GM23338 (cell line): ENCODE data around the gene USH2A. TPM values are rescaled to one million over a fixed set of nuclear protein-coding genes. Genes with fewer than 3 reads are reported as not detected.

ENCODE experiments used
- ATAC-seq: fragments of 200-7000 bp; cut with Tn5 transposase; 3 replicates; pipeline ENCODE4 v1.9.1; 2020
- DNase-seq: peaks from one replicate; pipeline ENCODE4 v3.0.0-alpha.2; 2015; ENCODE audit warnings: low spot score
- H2AFZ ChIP-seq: fragments of 200-600 bp; sonication (generic); 2 replicates; pipeline ENCODE4 v1.8.0; 2016; ENCODE audit warnings: antibody characterized with exemption, mild to moderate bottlenecking, moderate library complexity
- H3F3A ChIP-seq: fragments of 200-600 bp; sonication (generic); replicated peaks from 2 replicates; pipeline ENCODE4 v1.8.0; 2017; ENCODE audit warnings: antibody characterized with exemption, mixed run types, low read depth
- H3K27ac ChIP-seq: fragments of 200-600 bp; sonication (generic); 2 replicates; pipeline ENCODE4 v1.6.1; 2016; ENCODE audit warnings: low read depth
- H3K27me3 ChIP-seq: fragments of 200-600 bp; sonication (generic); 2 replicates; pipeline ENCODE4 v1.8.0; 2016; ENCODE audit warnings: mild to moderate bottlenecking, mixed run types, moderate library complexity; ENCODE audit not compliant: insufficient read depth
- H3K36me3 ChIP-seq: fragments of 200-600 bp; sonication (generic); 2 replicates; pipeline ENCODE4 v1.8.0; 2016; ENCODE audit warnings: mild to moderate bottlenecking; ENCODE audit not compliant: insufficient read depth
- H3K4me1 ChIP-seq: fragments of 200-600 bp; sonication (generic); 2 replicates; pipeline ENCODE4 v1.8.0; 2016; ENCODE audit warnings: mild to moderate bottlenecking, moderate library complexity; ENCODE audit not compliant: insufficient read depth
- H3K4me2 ChIP-seq: fragments of 200-600 bp; sonication (generic); 2 replicates; pipeline ENCODE4 v1.7.1; 2017; ENCODE audit warnings: mixed run types
- H3K4me3 ChIP-seq: fragments of 200-600 bp; sonication (generic); 2 replicates; pipeline ENCODE4 v1.6.1; 2016; ENCODE audit warnings: mixed run types
- H3K79me2 ChIP-seq: fragments of 200-600 bp; sonication (generic); replicated peaks from 2 replicates; pipeline ENCODE4 v1.8.0; 2017; ENCODE audit warnings: mild to moderate bottlenecking; ENCODE audit not compliant: insufficient read depth
- H3K9me2 ChIP-seq: fragments of 200-600 bp; sonication (generic); 2 replicates; pipeline ENCODE4 v1.8.0; 2017; ENCODE audit not compliant: insufficient read depth
- H4K20me1 ChIP-seq: fragments of 200-600 bp; sonication (generic); replicated peaks from 2 replicates; pipeline ENCODE4 v1.8.0; 2017; ENCODE audit warnings: mild to moderate bottlenecking; ENCODE audit not compliant: insufficient read depth
- H3K27ac Mint-ChIP-seq: 2 replicates; pipeline ENCODE4 v1.8.0; 2020; ENCODE audit warnings: inconsistent platforms, mild to moderate bottlenecking, moderate library complexity, mixed read lengths
- H3K27me3 Mint-ChIP-seq: 3 replicates; pipeline ENCODE4 v1.8.0; 2022; ENCODE audit warnings: low read depth, mild to moderate bottlenecking, moderate library complexity, mixed read lengths, inconsistent platforms; ENCODE audit not compliant: insufficient read depth, poor library complexity
- H3K36me3 Mint-ChIP-seq: 3 replicates; pipeline ENCODE4 v1.8.0; 2021; ENCODE audit warnings: low read depth, mild to moderate bottlenecking, inconsistent platforms, moderate library complexity, mixed read lengths
- H3K4me1 Mint-ChIP-seq: 3 replicates; pipeline ENCODE4 v1.8.0; 2020; ENCODE audit warnings: mild to moderate bottlenecking, inconsistent platforms, mixed read lengths
- H3K4me3 Mint-ChIP-seq: 3 replicates; pipeline ENCODE4 v1.8.0; 2021; ENCODE audit warnings: moderate library complexity, mild to moderate bottlenecking, inconsistent platforms, mixed read lengths
- H3K9me3 Mint-ChIP-seq: 3 replicates; pipeline ENCODE4 v1.8.0; 2020; ENCODE audit warnings: moderate library complexity, mild to moderate bottlenecking, inconsistent platforms, mixed read lengths
- CREB1 ChIP-seq: fragments of 250-450 bp; sonication (Bioruptor Pico); IDR thresholded peaks from 2 replicates; pipeline ENCODE4 v1.5.0; 2020; ENCODE audit warnings: low read depth, mild to moderate bottlenecking, moderate library complexity
- EZH2 ChIP-seq: fragments of 200-600 bp; sonication (generic); IDR thresholded peaks from one replicate; pipeline ENCODE4 v1.8.0; 2017; ENCODE audit warnings: antibody characterized with exemption, mild to moderate bottlenecking, low read depth; ENCODE audit not compliant: unreplicated experiment
- EZH2phosphoT487 ChIP-seq: fragments of 200-600 bp; sonication (generic); IDR thresholded peaks from one replicate; pipeline ENCODE4 v1.8.1; 2018; ENCODE audit warnings: antibody characterized with exemption; ENCODE audit not compliant: unreplicated experiment
- JUNB ChIP-seq: IDR thresholded peaks from one replicate; pipeline ENCODE4 v1.6.1; 2016; ENCODE audit warnings: antibody characterized with exemption; ENCODE audit not compliant: unreplicated experiment
- NANOG ChIP-seq: IDR thresholded peaks from 2 replicates; pipeline ENCODE4 v1.6.1; 2016; ENCODE audit warnings: antibody characterized with exemption, borderline replicate concordance
- POLR2AphosphoS5 ChIP-seq: IDR thresholded peaks from 2 replicates; pipeline ENCODE4 v1.6.1; 2016; ENCODE audit warnings: antibody characterized with exemption, low read depth
- STAT1 ChIP-seq: IDR thresholded peaks from one replicate; pipeline ENCODE4 v1.6.1; 2016; ENCODE audit warnings: antibody characterized with exemption; ENCODE audit not compliant: unreplicated experiment
- ZNF114 ChIP-seq: fragments of 250-450 bp; sonication (Bioruptor Pico); IDR thresholded peaks from 2 replicates; pipeline ENCODE4 v1.5.0; 2020; ENCODE audit warnings: mild to moderate bottlenecking, moderate library complexity
- ZNF331 ChIP-seq: fragments of 250-450 bp; sonication (Bioruptor Pico); IDR thresholded peaks from 2 replicates; pipeline ENCODE4 v1.5.0; 2020; ENCODE audit warnings: low read depth, mild to moderate bottlenecking, moderate library complexity
- polyA plus RNA-seq: library from polyadenylated mRNA; unstranded; fragments of >200 nt; fragmentation: Nextera tagmentation; extraction: Ambion mirVana; gene quantifications from 2 replicates; pipeline ENCODE4 v1.2.1, GENCODE V29; 2016
- total RNA-seq: library from RNA; depleted of rRNA; stranded (reverse); fragments of >200 nt; shearing (Covaris generic); gene quantifications from 2 replicates; pipeline ENCODE4 v1.2.3, GENCODE V29; 2014
- TF ChIP-seq, protein P1 (sequence below), 2 experiments: fragments of 200-600 bp in 1 of 2; sonication (generic) in 1 of 2; conservative IDR thresholded peaks; 2 replicates each; pipeline versions ENCODE4 v1.5.1 to v1.6.1; 2016 to 2017; ENCODE audit warnings: antibody characterized with exemption in 2 of 2, low read depth in 2 of 2, mild to moderate bottlenecking in 2 of 2, moderate library complexity in 1 of 2
- TF ChIP-seq, protein P2 (sequence below): IDR thresholded peaks from one replicate; pipeline ENCODE4 v1.6.1; 2018; ENCODE audit warnings: antibody characterized with exemption; ENCODE audit not compliant: unreplicated experiment
- TF ChIP-seq, protein P3 (sequence below): IDR thresholded peaks from 2 replicates; pipeline ENCODE4 v1.6.1; 2016; ENCODE audit warnings: antibody characterized with exemption
- TF ChIP-seq, protein P4 (sequence below): fragments of 250-450 bp; sonication (Bioruptor Pico); IDR thresholded peaks from 2 replicates; pipeline ENCODE4 v1.5.0; 2020; ENCODE audit warnings: mild to moderate bottlenecking, moderate library complexity

USH2A gene
- total and polyA plus RNA-seq, 2 experiments from 2014 or later = 0.03 TPM

DNA sequence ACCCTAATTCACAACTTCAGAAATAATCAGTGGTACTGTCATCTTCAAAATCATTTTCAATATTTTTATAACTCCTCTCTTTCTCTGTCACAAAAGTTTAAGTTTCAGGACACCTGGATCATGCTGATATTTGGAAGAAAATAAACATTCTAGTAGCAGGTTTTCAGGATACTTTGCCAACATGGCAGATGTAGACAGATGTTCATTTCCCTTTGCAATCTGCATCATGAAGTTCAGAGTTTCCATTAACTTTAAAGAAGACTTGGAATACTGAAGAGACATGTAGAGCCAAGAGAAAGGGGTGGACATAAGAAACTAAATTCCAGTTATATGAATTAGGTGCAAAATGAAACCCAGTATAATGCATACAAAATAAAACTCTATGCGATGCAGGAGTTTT, 218.1 kb downstream of the USH2A start:
- DNase-seq (no peak), ATAC-seq (no peak)
- Histone ChIP-seq H3K27ac (no peak overlapping the region), H3F3A (no peaks in the 10 kb centered on the region), H3K27me3 (no peaks in the 10 kb centered on the region), H3K4me1 (no peaks in the 10 kb centered on the region), H3K9me2 (no peaks in the 10 kb centered on the region), H3K4me3 (no peak overlapping the region), H3K36me3 (no peaks in the 10 kb centered on the region), H4K20me1 (no peaks in the 10 kb centered on the region), H2AFZ (no peak overlapping the region), H3K4me2 (no peak overlapping the region), H3K79me2 (no peaks in the 10 kb centered on the region)
- Mint-ChIP-seq H3K4me3 (no peak overlapping the region), H3K27ac (no peak overlapping the region), H3K9me3 (no peaks in the 10 kb centered on the region), H3K36me3 (no peaks in the 10 kb centered on the region), H3K4me1 (peaks cover 6% of the 10 kb centered on the region; the same call in 1 of the 3 replicates), H3K27me3 (peaks cover 2% of the 10 kb centered on the region)
- TF ChIP-seq ZNF114 (CRISPR knock-in tag) (no peak), EZH2 (no peak), EZH2phosphoT487 (no peak), STAT1 (no peak), ZNF331 (no peak), POLR2AphosphoS5 (no peak), NANOG (no peak), CREB1 (CRISPR knock-in tag) (no peak), JUNB (no peak)
- TF ChIP-seq, protein P1, sequence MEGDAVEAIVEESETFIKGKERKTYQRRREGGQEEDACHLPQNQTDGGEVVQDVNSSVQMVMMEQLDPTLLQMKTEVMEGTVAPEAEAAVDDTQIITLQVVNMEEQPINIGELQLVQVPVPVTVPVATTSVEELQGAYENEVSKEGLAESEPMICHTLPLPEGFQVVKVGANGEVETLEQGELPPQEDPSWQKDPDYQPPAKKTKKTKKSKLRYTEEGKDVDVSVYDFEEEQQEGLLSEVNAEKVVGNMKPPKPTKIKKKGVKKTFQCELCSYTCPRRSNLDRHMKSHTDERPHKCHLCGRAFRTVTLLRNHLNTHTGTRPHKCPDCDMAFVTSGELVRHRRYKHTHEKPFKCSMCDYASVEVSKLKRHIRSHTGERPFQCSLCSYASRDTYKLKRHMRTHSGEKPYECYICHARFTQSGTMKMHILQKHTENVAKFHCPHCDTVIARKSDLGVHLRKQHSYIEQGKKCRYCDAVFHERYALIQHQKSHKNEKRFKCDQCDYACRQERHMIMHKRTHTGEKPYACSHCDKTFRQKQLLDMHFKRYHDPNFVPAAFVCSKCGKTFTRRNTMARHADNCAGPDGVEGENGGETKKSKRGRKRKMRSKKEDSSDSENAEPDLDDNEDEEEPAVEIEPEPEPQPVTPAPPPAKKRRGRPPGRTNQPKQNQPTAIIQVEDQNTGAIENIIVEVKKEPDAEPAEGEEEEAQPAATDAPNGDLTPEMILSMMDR (conservative IDR thresholded peaks at IDR 0.05; ENCODE audit: low read depth in 2 of 2) = no peak
- TF ChIP-seq, protein P2, sequence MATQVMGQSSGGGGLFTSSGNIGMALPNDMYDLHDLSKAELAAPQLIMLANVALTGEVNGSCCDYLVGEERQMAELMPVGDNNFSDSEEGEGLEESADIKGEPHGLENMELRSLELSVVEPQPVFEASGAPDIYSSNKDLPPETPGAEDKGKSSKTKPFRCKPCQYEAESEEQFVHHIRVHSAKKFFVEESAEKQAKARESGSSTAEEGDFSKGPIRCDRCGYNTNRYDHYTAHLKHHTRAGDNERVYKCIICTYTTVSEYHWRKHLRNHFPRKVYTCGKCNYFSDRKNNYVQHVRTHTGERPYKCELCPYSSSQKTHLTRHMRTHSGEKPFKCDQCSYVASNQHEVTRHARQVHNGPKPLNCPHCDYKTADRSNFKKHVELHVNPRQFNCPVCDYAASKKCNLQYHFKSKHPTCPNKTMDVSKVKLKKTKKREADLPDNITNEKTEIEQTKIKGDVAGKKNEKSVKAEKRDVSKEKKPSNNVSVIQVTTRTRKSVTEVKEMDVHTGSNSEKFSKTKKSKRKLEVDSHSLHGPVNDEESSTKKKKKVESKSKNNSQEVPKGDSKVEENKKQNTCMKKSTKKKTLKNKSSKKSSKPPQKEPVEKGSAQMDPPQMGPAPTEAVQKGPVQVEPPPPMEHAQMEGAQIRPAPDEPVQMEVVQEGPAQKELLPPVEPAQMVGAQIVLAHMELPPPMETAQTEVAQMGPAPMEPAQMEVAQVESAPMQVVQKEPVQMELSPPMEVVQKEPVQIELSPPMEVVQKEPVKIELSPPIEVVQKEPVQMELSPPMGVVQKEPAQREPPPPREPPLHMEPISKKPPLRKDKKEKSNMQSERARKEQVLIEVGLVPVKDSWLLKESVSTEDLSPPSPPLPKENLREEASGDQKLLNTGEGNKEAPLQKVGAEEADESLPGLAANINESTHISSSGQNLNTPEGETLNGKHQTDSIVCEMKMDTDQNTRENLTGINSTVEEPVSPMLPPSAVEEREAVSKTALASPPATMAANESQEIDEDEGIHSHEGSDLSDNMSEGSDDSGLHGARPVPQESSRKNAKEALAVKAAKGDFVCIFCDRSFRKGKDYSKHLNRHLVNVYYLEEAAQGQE = no peak
- TF ChIP-seq, protein P3, sequence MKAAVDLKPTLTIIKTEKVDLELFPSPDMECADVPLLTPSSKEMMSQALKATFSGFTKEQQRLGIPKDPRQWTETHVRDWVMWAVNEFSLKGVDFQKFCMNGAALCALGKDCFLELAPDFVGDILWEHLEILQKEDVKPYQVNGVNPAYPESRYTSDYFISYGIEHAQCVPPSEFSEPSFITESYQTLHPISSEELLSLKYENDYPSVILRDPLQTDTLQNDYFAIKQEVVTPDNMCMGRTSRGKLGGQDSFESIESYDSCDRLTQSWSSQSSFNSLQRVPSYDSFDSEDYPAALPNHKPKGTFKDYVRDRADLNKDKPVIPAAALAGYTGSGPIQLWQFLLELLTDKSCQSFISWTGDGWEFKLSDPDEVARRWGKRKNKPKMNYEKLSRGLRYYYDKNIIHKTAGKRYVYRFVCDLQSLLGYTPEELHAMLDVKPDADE = no peak
- TF ChIP-seq, protein P4, sequence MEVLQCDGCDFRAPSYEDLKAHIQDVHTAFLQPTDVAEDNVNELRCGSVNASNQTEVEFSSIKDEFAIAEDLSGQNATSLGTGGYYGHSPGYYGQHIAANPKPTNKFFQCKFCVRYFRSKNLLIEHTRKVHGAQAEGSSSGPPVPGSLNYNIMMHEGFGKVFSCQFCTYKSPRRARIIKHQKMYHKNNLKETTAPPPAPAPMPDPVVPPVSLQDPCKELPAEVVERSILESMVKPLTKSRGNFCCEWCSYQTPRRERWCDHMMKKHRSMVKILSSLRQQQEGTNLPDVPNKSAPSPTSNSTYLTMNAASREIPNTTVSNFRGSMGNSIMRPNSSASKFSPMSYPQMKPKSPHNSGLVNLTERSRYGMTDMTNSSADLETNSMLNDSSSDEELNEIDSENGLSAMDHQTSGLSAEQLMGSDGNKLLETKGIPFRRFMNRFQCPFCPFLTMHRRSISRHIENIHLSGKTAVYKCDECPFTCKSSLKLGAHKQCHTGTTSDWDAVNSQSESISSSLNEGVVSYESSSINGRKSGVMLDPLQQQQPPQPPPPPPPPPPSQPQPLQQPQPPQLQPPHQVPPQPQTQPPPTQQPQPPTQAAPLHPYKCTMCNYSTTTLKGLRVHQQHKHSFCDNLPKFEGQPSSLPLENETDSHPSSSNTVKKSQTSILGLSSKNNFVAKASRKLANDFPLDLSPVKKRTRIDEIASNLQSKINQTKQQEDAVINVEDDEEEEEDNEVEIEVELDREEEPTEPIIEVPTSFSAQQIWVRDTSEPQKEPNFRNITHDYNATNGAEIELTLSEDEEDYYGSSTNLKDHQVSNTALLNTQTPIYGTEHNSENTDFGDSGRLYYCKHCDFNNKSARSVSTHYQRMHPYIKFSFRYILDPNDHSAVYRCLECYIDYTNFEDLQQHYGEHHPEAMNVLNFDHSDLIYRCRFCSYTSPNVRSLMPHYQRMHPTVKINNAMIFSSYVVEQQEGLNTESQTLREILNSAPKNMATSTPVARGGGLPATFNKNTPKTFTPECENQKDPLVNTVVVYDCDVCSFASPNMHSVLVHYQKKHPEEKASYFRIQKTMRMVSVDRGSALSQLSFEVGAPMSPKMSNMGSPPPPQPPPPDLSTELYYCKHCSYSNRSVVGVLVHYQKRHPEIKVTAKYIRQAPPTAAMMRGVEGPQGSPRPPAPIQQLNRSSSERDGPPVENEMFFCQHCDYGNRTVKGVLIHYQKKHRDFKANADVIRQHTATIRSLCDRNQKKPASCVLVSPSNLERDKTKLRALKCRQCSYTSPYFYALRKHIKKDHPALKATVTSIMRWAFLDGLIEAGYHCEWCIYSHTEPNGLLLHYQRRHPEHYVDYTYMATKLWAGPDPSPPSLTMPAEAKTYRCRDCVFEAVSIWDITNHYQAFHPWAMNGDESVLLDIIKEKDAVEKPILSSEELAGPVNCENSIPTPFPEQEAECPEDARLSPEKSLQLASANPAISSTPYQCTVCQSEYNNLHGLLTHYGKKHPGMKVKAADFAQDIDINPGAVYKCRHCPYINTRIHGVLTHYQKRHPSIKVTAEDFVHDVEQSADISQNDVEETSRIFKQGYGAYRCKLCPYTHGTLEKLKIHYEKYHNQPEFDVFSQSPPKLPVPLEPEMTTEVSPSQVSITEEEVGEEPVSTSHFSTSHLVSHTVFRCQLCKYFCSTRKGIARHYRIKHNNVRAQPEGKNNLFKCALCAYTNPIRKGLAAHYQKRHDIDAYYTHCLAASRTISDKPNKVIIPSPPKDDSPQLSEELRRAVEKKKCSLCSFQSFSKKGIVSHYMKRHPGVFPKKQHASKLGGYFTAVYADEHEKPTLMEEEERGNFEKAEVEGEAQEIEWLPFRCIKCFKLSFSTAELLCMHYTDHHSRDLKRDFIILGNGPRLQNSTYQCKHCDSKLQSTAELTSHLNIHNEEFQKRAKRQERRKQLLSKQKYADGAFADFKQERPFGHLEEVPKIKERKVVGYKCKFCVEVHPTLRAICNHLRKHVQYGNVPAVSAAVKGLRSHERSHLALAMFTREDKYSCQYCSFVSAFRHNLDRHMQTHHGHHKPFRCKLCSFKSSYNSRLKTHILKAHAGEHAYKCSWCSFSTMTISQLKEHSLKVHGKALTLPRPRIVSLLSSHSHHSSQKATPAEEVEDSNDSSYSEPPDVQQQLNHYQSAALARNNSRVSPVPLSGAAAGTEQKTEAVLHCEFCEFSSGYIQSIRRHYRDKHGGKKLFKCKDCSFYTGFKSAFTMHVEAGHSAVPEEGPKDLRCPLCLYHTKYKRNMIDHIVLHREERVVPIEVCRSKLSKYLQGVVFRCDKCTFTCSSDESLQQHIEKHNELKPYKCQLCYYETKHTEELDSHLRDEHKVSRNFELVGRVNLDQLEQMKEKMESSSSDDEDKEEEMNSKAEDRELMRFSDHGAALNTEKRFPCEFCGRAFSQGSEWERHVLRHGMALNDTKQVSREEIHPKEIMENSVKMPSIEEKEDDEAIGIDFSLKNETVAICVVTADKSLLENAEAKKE = no peak
